SU-DHL-6 (cell line): ENCODE results near the gene KBTBD6.
"Not testable (repeated sequence)": the region's sequence is repeated elsewhere in the genome, so short reads cannot be mapped to it uniquely, and the experiment has no call there.

Experiments
- H2AFZ ChIP-seq: fragments of 200-600 bp; sonication (generic); 2 replicates; pipeline ENCODE4 v1.6.1; 2014; ENCODE audit warnings: low read depth, mild to moderate bottlenecking, moderate library complexity, mixed read lengths, antibody characterized with exemption, low read length; ENCODE audit not compliant: severe bottlenecking
- H3F3A ChIP-seq: fragments of 200-600 bp; shearing (Covaris generic); 2 replicates; pipeline ENCODE4 v1.6.0; 2016; ENCODE audit warnings: antibody characterized with exemption, mild to moderate bottlenecking; ENCODE audit not compliant: insufficient read depth
- H3K27ac ChIP-seq: fragments of 200-600 bp; sonication (generic); 2 replicates; pipeline ENCODE4 v1.5.1; 2016; ENCODE audit warnings: low read depth, mild to moderate bottlenecking, low read length, moderate library complexity, mixed read lengths
- H3K27me3 ChIP-seq: fragments of 200-600 bp; sonication (generic), shearing (Covaris generic); 2 replicates; pipeline ENCODE4 v1.6.0; 2014; ENCODE audit warnings: mild to moderate bottlenecking, low read length
- H3K36me3 ChIP-seq: fragments of 200-600 bp; sonication (generic); 2 replicates; pipeline ENCODE4 v1.6.1; 2014; ENCODE audit warnings: mild to moderate bottlenecking, low read length, mixed read lengths
- H3K4me2 ChIP-seq: fragments of 300-600, 200-600 bp; shearing (Covaris generic), sonication (generic); 2 replicates; pipeline ENCODE4 v1.6.0; 2014; ENCODE audit warnings: low read length, low read depth, mild to moderate bottlenecking; ENCODE audit not compliant: poor library complexity, severe bottlenecking
- H3K4me3 ChIP-seq: fragments of 200-600 bp; sonication (generic); 2 replicates; pipeline ENCODE4 v1.5.1; 2014; ENCODE audit warnings: antibody characterized with exemption, low read length, mild to moderate bottlenecking, mixed read lengths; ENCODE audit not compliant: insufficient read depth, poor library complexity, severe bottlenecking
- H3K79me2 ChIP-seq: fragments of 200-600 bp; sonication (generic); 2 replicates; pipeline ENCODE4 v1.6.1; 2014; ENCODE audit warnings: mild to moderate bottlenecking, low read length, moderate library complexity; ENCODE audit not compliant: insufficient read depth
- H3K9ac ChIP-seq: fragments of 200-600 bp; sonication (generic); 2 replicates; pipeline ENCODE4 v1.7.0; 2014; ENCODE audit warnings: mild to moderate bottlenecking, low read length
- H3K9me2 ChIP-seq: fragments of 200-600 bp; sonication (generic); replicated peaks from 2 replicates; pipeline ENCODE4 v1.6.1; 2014; ENCODE audit warnings: low read length; ENCODE audit not compliant: insufficient read depth
- H3K9me3 ChIP-seq: fragments of 200-600 bp; sonication (generic); 2 replicates; pipeline ENCODE4 v1.6.1; 2014; ENCODE audit warnings: low read length, mixed read lengths; ENCODE audit not compliant: insufficient read depth
- H4K20me1 ChIP-seq: fragments of 200-600 bp; sonication (generic); 2 replicates; pipeline ENCODE4 v1.6.1; 2014; ENCODE audit warnings: low read depth, mild to moderate bottlenecking, antibody characterized with exemption, low read length, moderate library complexity, mixed read lengths
- CTCF ChIP-seq: fragments of 200-600 bp; sonication (generic); IDR thresholded peaks from one replicate; pipeline ENCODE4 v1.5.1; 2017; ENCODE audit warnings: antibody characterized with exemption, mild to moderate bottlenecking, low read length, moderate library complexity; ENCODE audit not compliant: insufficient read depth, poor library complexity, severe bottlenecking
- EZH2phosphoT487 ChIP-seq: fragments of 200-600 bp; sonication (generic), shearing (Covaris generic); conservative IDR thresholded peaks from 2 replicates; pipeline ENCODE4 v1.6.1; 2018; ENCODE audit warnings: mild to moderate bottlenecking, antibody characterized with exemption, low read length, moderate library complexity, mixed read lengths

The KBTBD6 gene

GRCh38 chr13:41177616-41178015 lies 45.0 kb upstream of the KBTBD6 start:
- Histone ChIP-seq H3F3A (no peaks in the 10 kb centered on the region), H3K4me3 (no peak overlapping the region), H2AFZ (no peak overlapping the region), H4K20me1 (no peaks in the 10 kb centered on the region), H3K79me2 (no peaks in the 10 kb centered on the region), H3K36me3 (0 out of 2 replicates have a peak, but pooled peaks cover 6% of the 10 kb centered on the region), H3K9me2 (no peaks in the 10 kb centered on the region), H3K9ac (no peak overlapping the region), H3K27ac (no peak overlapping the region), H3K27me3 (no peaks in the 10 kb centered on the region), H3K4me2 (no peak overlapping the region), H3K9me3 (0 out of 2 replicates have a peak, but pooled peaks cover 8% of the 10 kb centered on the region)
- TF ChIP-seq CTCF = no peak
- TF ChIP-seq EZH2phosphoT487 = no peak

DNA sequence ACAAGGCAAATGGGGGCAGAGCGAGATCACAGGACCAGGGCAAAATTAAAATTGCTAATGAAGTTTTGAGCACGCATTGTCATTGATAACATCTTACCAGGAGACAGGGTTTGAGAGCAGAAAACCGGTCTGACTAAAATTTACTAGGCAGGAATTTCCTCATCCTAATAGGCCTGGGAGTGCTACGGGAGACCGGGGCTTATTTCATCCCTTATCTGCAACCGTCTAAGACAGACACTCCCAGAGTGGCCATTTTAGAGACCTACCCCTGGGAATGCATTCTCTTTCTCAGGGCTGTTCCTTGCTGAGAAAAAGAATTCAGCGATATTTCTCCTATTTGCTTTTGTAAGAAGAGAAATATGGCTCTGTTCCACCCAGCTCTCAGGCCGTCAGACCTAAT lies 43.0 kb upstream of the KBTBD6 start:
- not testable (repeated sequence) for H3K36me3 ChIP-seq, H3K4me3 ChIP-seq, H3K9me3 ChIP-seq, H3F3A ChIP-seq, H3K9ac ChIP-seq, H3K4me2 ChIP-seq, H4K20me1 ChIP-seq, H3K9me2 ChIP-seq, H2AFZ ChIP-seq, H3K27me3 ChIP-seq, H3K27ac ChIP-seq, H3K79me2 ChIP-seq

DNA sequence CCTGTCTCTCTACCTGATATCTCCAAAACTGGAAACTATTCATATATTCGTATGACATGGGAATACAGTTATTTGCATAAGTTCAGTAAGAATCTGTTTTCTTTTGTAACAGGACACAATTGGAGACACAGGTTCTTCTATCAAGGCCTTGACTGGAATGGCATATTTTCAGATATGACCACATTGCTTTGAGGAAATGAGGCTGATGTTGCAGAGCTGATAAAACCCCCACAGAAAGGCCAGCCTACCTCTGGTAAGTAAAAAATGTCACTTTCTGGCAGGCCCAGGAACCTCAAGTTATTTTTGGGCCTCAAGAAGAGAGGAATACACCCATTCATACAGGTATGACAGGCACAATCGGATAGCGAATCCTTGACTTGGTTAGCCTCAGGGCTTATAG lies 29.5 kb upstream of the KBTBD6 start:
- no peaks in the 10 kb centered on the region for H3K27me3 ChIP-seq
- TF ChIP-seq EZH2phosphoT487 = no peak
- TF ChIP-seq CTCF = no peak
- no peaks in the 10 kb centered on the region for H3K9me3 ChIP-seq
- H3K27ac ChIP-seq = no peak overlapping the region
- H2AFZ ChIP-seq = no peak overlapping the region
- no peaks in the 10 kb centered on the region for H3K79me2 ChIP-seq
- H3K36me3 ChIP-seq = no peaks in the 10 kb centered on the region
- no peak overlapping the region for H3K4me3 ChIP-seq
- H4K20me1 ChIP-seq = no peaks in the 10 kb centered on the region
- no peak overlapping the region for H3K9ac ChIP-seq
- H3F3A ChIP-seq = no peaks in the 10 kb centered on the region
- no peak overlapping the region for H3K4me2 ChIP-seq
- no peaks in the 10 kb centered on the region for H3K9me2 ChIP-seq

GRCh38 chr13:41159174-41159573 lies 26.6 kb upstream of the KBTBD6 start:
- Histone ChIP-seq H3K27me3 (no peaks in the 10 kb centered on the region), H2AFZ (no peak overlapping the region), H3K4me2 (no peak overlapping the region), H3F3A (no peaks in the 10 kb centered on the region), H3K4me3 (no peak overlapping the region), H3K27ac (no peak overlapping the region), H3K9me2 (no peaks in the 10 kb centered on the region), H4K20me1 (no peaks in the 10 kb centered on the region), H3K36me3 (no peaks in the 10 kb centered on the region), H3K9me3 (no peaks in the 10 kb centered on the region), H3K79me2 (no peaks in the 10 kb centered on the region), H3K9ac (no peak overlapping the region)
- no peak for TF ChIP-seq CTCF
- no peak for TF ChIP-seq EZH2phosphoT487
